Medulla oblongata (tissue), 1 donor: ENCODE data around the gene KIF2C.
"Not testable (repeated sequence)": the region's sequence is repeated elsewhere in the genome, so short reads cannot be mapped to it uniquely, and the experiment has no call there.

Experiments used
- DNase-seq: peaks from one replicate; pipeline ENCODE4 v3.0.0-alpha.2; 2015; ENCODE audit errors: extremely low spot score

The KIF2C gene

GRCh38 chr1:44775930-44776729 lies 36.5 kb downstream of the KIF2C start:
- peak; percentile 17 for DNase-seq

DNA sequence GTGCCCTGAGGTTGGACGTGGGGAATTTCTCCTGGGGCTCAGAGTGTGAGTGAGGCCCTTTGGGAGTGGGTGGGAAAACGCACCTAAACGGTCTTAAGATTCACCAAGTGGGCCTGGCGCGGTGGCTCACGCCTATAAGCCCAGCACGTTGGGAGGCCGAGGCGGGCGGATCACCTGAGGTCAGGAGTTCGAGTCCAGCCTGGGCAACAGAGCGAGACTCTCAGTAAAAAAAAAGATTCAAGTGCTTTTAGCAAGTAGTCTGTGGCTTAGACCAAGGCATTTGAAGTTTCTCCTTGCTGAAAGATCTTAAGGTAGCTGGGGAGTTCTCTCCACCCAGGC lies 37.1 kb downstream of the KIF2C start:
- DNase-seq: no peak

DNA sequence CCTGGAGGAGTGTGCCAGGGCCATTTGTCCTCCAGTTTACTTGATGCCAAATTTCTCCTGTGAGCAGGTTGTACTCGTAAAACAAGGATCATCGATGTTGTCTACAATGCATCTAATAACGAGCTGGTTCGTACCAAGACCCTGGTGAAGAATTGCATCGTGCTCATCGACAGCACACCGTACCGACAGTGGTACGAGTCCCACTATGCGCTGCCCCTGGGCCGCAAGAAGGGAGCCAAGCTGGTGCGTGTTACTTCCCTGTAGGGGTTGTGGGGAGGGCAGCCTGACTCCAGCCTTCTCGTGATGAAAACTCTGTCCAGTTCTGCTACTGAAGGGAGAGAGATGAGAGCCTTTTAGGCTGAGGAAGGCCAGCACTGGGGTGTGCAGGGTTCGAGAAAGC lies 37.9 kb downstream of the KIF2C start:
- no peak for DNase-seq

GRCh38 chr1:44777969-44778635 lies 38.5 kb downstream of the KIF2C start:
- no peak for DNase-seq

GRCh38 chr1:44778705-44779576 lies 39.3 kb downstream of the KIF2C start:
- DNase-seq: no peak

DNA sequence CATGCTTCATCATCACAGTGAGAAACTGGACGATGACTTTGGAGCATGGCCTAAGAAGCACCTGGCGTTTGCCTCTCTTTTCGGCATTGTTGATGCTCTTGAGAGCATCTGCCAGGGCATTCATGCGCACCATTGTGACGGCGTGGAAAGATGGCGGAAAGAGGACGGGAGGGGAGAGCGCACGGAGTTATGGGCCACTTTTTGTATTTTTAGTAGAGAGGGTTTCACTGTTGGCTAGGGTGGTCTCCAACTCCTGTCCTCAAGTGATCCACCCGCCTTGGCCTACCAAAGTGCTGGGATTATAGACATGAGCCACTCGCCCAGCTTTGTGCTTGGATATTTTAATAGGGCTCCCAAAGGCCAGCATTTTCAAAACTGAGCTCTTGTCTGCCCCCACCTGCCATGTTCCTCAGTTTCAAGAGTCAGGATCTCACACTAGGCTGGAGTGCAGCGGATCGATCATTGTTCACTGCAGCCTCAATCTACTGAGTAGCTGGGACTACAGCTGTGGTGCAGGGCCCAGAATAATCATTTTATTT lies 41.0 kb downstream of the KIF2C start:
- no peak for DNase-seq

- DNase-seq: no peak
Measured at GRCh38 chr1:44783697-44784093, 44.1 kb downstream of the KIF2C start.

GRCh38 chr1:44784094-44785028 lies 44.7 kb downstream of the KIF2C start:
- no peak for DNase-seq

DNA sequence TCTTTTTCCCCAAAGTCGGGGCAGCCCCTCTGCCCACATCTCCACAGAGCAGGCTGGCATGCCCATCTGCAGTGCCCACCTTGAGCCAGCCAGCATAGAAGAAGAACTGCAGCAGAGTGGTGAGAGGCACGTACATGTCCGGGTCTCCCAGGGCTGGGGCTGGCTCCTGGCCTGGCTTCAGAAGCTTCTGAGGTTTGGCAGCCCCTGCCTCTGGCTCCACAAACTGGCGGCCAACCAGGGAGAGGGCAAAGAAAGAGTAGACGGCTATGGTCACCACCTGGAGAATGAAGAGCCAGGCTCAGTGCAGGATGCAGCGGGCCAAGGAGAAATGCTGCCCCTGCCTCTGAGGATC lies 45.4 kb downstream of the KIF2C start:
- DNase-seq: no peak

DNA sequence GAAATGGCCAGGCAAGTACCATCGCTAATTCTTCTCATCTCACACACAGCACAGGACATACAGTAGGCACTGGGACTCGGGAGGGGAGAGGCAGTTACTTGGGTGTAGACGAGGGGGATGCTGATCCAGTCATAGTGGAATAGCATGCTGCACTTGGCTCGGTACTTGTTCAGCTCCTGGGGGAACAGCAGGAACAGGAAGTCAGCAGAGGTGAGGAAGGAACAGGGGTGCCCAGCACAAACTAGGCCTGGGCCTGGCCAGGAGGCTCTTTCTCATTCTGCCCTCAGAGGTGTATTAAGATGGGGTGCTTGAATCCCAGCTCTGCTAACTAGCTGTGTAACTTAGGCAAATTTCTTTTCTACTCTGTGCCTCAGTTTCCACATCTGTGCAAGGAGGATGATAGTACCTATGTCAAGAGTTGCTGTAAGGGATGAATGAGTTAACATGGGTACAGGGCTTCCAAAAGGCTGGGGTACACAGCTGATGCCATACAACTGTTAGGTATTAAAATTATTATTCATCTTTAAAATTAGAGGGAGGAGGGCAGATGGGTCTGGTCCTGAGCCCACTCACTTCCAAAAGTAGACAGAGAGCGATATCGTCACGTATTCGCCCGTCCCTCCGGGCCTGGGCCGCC lies 46.0 kb downstream of the KIF2C start:
- no peak for DNase-seq

DNA sequence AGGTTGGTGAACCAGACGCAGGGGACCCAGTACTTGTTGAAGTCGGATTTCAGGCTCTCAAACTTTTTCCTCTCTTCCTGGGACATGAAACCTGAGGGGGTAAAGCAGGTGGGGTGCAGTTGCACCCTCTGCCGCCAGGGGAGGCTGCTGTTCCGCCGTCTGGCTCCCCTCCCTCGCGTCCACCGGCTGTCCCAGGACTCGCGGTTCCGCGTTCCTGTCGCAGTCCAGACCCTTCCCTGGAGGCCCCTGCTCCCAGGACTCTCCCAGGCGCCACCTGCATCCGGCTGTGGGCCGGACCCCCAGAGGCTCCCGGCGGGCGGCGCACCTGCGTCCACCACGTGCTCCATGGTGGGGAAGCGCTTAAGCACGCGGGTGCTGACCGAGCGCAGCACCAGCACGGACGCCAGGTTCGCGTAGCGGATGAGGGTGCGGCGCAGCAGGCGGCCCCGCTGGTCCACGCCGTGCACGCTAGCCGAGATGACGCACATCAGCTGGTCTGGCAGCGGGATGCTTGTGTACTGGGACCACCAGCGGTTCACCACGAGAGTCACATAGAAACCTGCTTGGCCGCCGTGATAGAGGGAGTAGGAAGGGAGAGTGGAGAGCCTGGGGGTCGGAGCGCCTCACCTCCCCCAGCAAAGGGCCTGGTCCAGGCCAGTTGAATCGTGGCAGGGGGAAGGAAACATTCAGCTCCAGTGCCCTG lies 46.7 kb downstream of the KIF2C start:
- DNase-seq: peak; percentile 35

- DNase-seq: no peak
Measured at GRCh38 chr1:44786841-44787426, 47.3 kb downstream of the KIF2C start.

DNA sequence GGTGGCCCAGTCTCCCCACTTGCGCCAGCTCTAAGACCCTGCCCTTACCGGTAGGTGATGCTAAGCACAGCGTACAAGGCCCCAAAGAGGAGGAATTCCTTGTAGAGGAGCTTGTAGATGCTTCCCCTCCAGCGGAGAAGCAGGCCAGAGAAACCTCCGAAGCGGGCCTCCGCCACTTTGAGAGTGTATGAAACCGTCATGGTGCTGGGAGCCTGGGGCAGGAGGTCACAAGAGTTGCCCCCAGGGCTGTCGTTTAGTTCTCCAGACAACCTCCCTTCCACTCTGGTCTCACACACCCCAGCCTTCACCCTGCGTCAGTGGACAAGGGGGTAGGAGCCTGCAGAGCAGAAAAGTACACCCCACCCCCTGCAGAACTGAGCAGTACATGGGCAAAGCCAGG lies 47.9 kb downstream of the KIF2C start:
- DNase-seq: no peak

DNA sequence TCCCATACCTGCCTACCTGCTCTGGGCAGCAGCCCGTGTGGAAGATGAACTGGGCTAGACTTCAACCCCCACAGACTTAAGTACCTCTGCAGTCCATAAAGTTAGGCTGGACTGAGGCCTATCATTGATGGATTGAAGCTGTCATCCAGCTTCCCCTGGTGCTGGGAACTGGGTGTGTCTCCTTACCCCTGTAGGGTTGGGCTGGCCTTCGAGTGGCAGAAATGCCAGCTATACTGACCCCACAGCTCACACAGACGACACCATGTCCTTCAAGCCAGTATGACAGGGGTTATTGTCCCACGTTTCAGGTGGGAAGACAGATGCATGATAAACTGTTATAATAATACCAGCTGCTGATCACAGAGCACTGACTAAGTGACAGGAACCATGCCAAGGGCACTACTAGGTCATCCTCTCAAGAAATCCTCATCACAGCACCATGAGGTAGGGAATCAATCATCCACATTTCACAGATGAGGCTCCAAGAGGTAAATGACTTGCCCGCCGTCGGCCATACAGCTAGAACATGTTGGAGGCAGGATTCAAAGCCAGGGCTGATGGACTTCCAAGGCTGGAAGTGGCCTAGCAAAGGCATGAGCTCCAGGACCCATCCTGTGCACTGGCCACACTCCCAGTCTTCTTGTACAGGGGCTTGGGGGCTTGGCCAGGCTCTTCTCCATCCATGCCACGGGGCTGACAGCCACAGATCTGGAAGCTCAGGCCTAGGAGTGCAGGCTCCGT lies 48.7 kb downstream of the KIF2C start, which contains the start of gene BEST4:
BEST4 (minus strand) TSS at position 51 of the 741 bp plus-strand sequence. CDS start 465 bp downstream, outside the sequence.
- DNase-seq: no peak

GRCh38 chr1:44790968-44791801 lies 51.5 kb downstream of the KIF2C start:
- no peak for DNase-seq

DNA sequence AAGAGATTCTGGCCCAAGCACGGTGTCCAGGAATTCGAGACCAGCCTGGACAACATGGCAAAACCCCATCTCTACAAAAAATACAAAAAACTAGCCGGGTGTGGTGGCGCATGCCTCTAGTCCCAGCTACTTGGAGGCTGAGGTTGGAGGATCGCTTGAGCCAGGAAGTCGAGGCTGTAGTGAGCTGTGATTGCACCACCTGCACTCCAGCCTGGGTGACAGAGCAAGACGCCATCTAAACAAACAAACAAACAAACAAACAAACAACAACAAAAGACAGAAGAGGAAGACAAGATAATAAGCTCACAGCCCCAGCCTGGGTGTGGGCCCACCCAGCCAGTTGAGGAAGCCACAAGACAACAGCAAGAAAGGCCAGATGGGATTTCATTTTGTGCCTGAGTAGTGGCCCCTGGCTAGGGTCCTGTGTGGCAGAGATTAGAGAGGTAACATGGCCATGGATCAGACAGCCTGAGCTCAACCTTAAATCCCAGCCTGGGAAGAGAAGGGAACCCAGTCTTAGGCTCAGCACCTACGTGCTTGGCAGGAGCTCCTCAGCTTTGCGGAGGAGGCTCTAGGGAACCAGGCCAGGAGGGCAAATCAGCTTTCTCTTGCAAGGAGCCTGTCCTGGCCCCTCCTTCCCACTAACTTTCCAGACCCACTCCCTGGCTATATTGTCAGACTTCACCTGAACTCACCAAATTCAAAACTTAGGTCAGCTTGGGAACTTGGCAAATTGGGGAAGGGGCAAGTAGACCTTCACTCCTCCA lies 53.3 kb downstream of the KIF2C start:
- DNase-seq: no peak

GRCh38 chr1:44797886-44798285 lies 58.2 kb downstream of the KIF2C start:
- DNase-seq: not testable (repeated sequence)
